Effector memory CD4-positive, alpha-beta T cell (primary cell): ENCODE data around the gene SLC34A3.
"Not testable (repeated sequence)": the region's sequence is repeated elsewhere in the genome, so short reads cannot be mapped to it uniquely, and the experiment has no call there.

Experiments used
- DNase-seq, 3 donors: peaks; one replicate each; pipeline ENCODE4 v3.0.0-alpha.2; 2020
- H3K27ac ChIP-seq: 2 replicates; pipeline ENCODE4 v1.7.0; 2013; ENCODE audit warnings: mild to moderate bottlenecking, low read length, moderate library complexity; ENCODE audit not compliant: insufficient read depth, poor library complexity, severe bottlenecking
- H3K27me3 ChIP-seq: replicated peaks from 2 replicates; pipeline ENCODE4 v1.7.0; 2013; ENCODE audit warnings: mild to moderate bottlenecking, low read length; ENCODE audit not compliant: insufficient read depth, control insufficient read depth, poor library complexity, severe bottlenecking
- H3K36me3 ChIP-seq: 2 replicates; pipeline ENCODE4 v1.7.0; 2013; ENCODE audit warnings: mild to moderate bottlenecking, low read length, moderate library complexity; ENCODE audit not compliant: control insufficient read depth, insufficient read depth
- H3K4me1 ChIP-seq: 2 replicates; pipeline ENCODE4 v1.7.0; 2013; ENCODE audit warnings: low read length, mild to moderate bottlenecking; ENCODE audit not compliant: control insufficient read depth, insufficient read depth, poor library complexity, severe bottlenecking
- H3K4me3 ChIP-seq: 2 replicates; pipeline ENCODE4 v1.7.0; 2013; ENCODE audit warnings: low read length, low read depth, mild to moderate bottlenecking; ENCODE audit not compliant: insufficient read depth, poor library complexity, severe bottlenecking
- H3K9me3 ChIP-seq: 2 replicates; pipeline ENCODE4 v1.7.0; 2013; ENCODE audit warnings: mild to moderate bottlenecking, low read length, moderate library complexity; ENCODE audit not compliant: control insufficient read depth

SLC34A3 gene

GRCh38 chr9:137236238-137236935 lies 5.7 kb downstream of the SLC34A3 start:
- no peak overlapping the region for H3K27ac ChIP-seq
- H3K4me3 ChIP-seq, result no peak overlapping the region
- H3K4me1 ChIP-seq, result peaks cover 13% of the 10 kb centered on the region

GRCh38 chr9:137236936-137237421 lies 6.3 kb downstream of the SLC34A3 start:
- no peak overlapping the region for H3K4me3 ChIP-seq
- no peaks in the 10 kb centered on the region for H3K9me3 ChIP-seq
- no peak for DNase-seq
- peaks cover 17% of the 10 kb centered on the region for H3K4me1 ChIP-seq
- no peaks in the 10 kb centered on the region for H3K27me3 ChIP-seq
- no peak overlapping the region for H3K27ac ChIP-seq
- peaks cover 1% of the 10 kb centered on the region for H3K36me3 ChIP-seq

More at GRCh38 chr9:137236238-137236935, 5.7 kb downstream of the SLC34A3 start:
- no peaks in the 10 kb centered on the region for H3K27me3 ChIP-seq
- no peaks in the 10 kb centered on the region for H3K9me3 ChIP-seq
- peak; percentile 77 to 86 (median 81) for DNase-seq
- H3K36me3 ChIP-seq, result no peaks in the 10 kb centered on the region

- Histone ChIP-seq H3K36me3 (peaks cover 12% of the 10 kb centered on the region), H3K27ac (no peak overlapping the region), H3K27me3 (no peaks in the 10 kb centered on the region), H3K4me3 (no peak overlapping the region), H3K9me3 (no peaks in the 10 kb centered on the region), H3K4me1 (peaks cover 27% of the 10 kb centered on the region)
- no peak for DNase-seq
Observed at GRCh38 chr9:137237759-137238726, 7.3 kb downstream of the SLC34A3 start.

- not testable (repeated sequence) for H3K9me3 ChIP-seq, DNase-seq, H3K27me3 ChIP-seq
- Histone ChIP-seq H3K27ac (peak overlapping the region; percentile 81), H3K4me1 (peaks cover 27% of the 10 kb centered on the region), H3K36me3 (peaks cover 22% of the 10 kb centered on the region), H3K4me3 (peak overlapping the region; percentile 63)
Observed at GRCh38 chr9:137239541-137240200, 9.0 kb downstream of the SLC34A3 start.

GRCh38 chr9:137240318-137240840 lies 9.7 kb downstream of the SLC34A3 start:
- Histone ChIP-seq H3K27me3 (no peaks in the 10 kb centered on the region), H3K4me3 (peak overlapping the region; percentile 63), H3K9me3 (no peaks in the 10 kb centered on the region), H3K36me3 (peaks cover 22% of the 10 kb centered on the region), H3K4me1 (peaks cover 27% of the 10 kb centered on the region), H3K27ac (peak overlapping the region; percentile 81)
- DNase-seq, result peak; percentile 64 to 70 (median 64)

- peak; percentile 98 for DNase-seq
- peaks cover 27% of the 10 kb centered on the region for H3K4me1 ChIP-seq
- H3K9me3 ChIP-seq, result no peaks in the 10 kb centered on the region
- H3K27ac ChIP-seq, result peak within 1 kb of the TSS; percentile 81
- peak within 1 kb of the TSS; percentile 66 for H3K4me3 ChIP-seq
- peaks cover 22% of the 10 kb centered on the region for H3K36me3 ChIP-seq
- no peaks in the 10 kb centered on the region for H3K27me3 ChIP-seq
Observed at GRCh38 chr9:137240841-137241489, 10.3 kb downstream of the SLC34A3 start, which contains the start of gene TUBB4B. TSS of gene TUBB4B (plus strand) at chr9:137241287. CDS start at chr9:137241361, 74 bp downstream.

- Histone ChIP-seq H3K27ac (peak overlapping the region; percentile 71), H3K9me3 (no peaks in the 10 kb centered on the region), H3K36me3 (peaks cover 22% of the 10 kb centered on the region), H3K4me1 (peaks cover 21% of the 10 kb centered on the region), H3K27me3 (no peaks in the 10 kb centered on the region), H3K4me3 (peak overlapping the region; percentile 66)
- peak; percentile 59 to 66 (median 60) for DNase-seq
Observed at GRCh38 chr9:137241490-137242268, 11.0 kb downstream of the SLC34A3 start.

- Histone ChIP-seq H3K36me3 (peaks cover 22% of the 10 kb centered on the region), H3K27ac (peak overlapping the region; percentile 71), H3K4me1 (peaks cover 17% of the 10 kb centered on the region), H3K27me3 (no peaks in the 10 kb centered on the region), H3K4me3 (peak overlapping the region; percentile 66), H3K9me3 (no peaks in the 10 kb centered on the region)
- DNase-seq, result no peak
Observed at GRCh38 chr9:137242269-137243203, 11.8 kb downstream of the SLC34A3 start.
